Measurements from ENCODE around the gene KATNB1.

Gene KATNB1

GRCh38 chr16:57797216-57797525 is 61.6 kb downstream of the KATNB1 start:
- DNase-seq: no peak

- no peak for DNase-seq
Observed at GRCh38 chr16:57797526-57798266, 62.1 kb downstream of the KATNB1 start.

GRCh38 chr16:57798267-57798810 is 62.8 kb downstream of the KATNB1 start:
- no peak for DNase-seq

GRCh38 chr16:57798953-57799599 is 63.5 kb downstream of the KATNB1 start:
- DNase-seq: no peak

- DNase-seq: peak; percentile 22 to 43
Observed at GRCh38 chr16:57799600-57800199, 64.1 kb downstream of the KATNB1 start.

GRCh38 chr16:57800200-57801097 is 64.9 kb downstream of the KATNB1 start:
- peak in 1 of 2 donors; percentile 52 for DNase-seq

- DNase-seq: no peak
Observed at GRCh38 chr16:57801098-57801808, 65.7 kb downstream of the KATNB1 start.

- peak; percentile 17 to 54 for DNase-seq
Observed at GRCh38 chr16:57801809-57802340, 66.3 kb downstream of the KATNB1 start.

GRCh38 chr16:57802341-57803133 is 67.0 kb downstream of the KATNB1 start, which contains the start of gene KIFC3:
TSS of gene KIFC3 (minus strand) at chr16:57802491. CDS start at chr16:57798243, 4,248 bp downstream.
- peak; percentile 52 to 74 for DNase-seq

GRCh38 chr16:57803134-57803990 is 67.8 kb downstream of the KATNB1 start:
- no peak for DNase-seq

- DNase-seq: no peak
Observed at GRCh38 chr16:57804111-57804837, 68.7 kb downstream of the KATNB1 start.

- DNase-seq: no peak
Observed at GRCh38 chr16:57805176-57805575, 69.6 kb downstream of the KATNB1 start.

Measured in inflammatory macrophage (primary cell).